NCI-H748 (cell line): Measurements from ENCODE around the gene LRP2BP.
"Not testable (repeated sequence)": the region's sequence is repeated elsewhere in the genome, so short reads cannot be mapped to it uniquely, and the experiment has no call there.

Experiments used
- DNase-seq: peaks from one replicate; lab custom pipeline; 2025; ENCODE audit not compliant: unreplicated experiment; lab: John Stamatoyannopoulos, UW

Gene LRP2BP

DNA sequence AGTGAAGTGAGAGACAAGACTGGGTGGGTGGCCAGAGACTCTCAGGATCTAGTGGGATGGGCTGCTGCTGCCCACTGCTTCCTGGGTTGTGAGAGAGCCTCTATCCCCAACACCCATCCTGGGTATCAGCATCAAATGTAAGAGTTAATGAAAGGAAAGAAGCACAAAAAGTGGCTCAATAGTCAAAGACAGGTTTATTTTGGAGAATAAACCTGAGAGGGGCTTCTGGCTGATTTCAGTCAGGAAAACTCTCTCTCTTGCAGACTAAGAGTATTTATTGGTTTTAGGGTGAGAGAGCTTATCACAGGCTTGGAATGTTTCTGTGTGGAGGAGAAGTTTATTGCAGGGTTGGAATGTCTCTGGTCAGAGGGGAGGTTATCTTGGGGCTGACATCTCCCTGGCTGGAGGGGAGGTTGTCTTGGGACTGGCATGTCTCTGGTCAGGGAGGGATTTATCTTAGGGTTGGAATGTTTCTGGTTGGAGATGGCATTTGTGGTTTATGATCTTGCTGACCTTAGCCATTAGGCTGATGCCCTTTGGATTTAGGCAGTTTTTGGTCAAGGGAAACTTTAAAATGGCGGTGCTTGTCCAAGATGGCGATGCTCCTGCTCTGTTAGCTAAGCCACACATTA, 65.7 kb downstream of the LRP2BP start:
- not testable (repeated sequence) for DNase-seq

DNA sequence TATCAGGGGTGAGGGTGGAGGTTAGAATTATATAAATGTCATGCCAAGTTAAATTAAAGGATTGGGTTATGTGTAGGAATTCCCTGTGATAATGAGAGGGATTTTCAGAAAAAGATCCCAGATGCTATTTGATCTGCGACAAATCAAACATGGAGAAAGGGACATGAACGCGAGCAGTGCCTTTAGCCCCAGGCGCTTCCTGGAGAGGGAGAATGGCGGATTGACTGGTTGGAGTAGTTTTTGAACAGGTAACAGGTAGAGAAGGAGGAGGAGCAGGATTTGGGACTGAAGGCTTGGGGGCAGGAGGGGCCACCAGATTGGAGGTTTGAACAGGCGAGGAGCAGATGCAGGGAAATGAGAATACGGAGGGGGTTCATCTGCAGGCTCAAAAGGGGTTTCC, 67.1 kb downstream of the LRP2BP start:
- no peak for DNase-seq

DNA sequence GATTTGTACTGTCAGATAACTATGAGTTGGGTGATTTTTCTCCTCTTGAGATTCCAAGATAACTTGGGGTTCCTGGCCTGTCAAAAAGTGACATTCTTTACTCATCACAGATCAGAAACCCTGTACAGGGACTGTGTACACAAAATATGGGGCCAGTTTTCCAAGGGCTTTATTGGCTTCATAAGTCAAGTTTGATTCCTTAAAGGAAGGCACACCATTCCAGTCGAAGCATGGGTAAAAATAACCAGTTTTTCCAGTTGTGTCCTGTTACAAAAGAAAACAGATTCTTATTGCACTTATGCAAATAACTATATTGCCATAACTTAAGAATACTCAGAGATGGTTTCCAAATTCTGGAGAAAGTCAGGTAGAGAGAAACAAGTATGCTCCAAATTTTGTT, 70.0 kb downstream of the LRP2BP start:
- DNase-seq: not testable (repeated sequence)

DNA sequence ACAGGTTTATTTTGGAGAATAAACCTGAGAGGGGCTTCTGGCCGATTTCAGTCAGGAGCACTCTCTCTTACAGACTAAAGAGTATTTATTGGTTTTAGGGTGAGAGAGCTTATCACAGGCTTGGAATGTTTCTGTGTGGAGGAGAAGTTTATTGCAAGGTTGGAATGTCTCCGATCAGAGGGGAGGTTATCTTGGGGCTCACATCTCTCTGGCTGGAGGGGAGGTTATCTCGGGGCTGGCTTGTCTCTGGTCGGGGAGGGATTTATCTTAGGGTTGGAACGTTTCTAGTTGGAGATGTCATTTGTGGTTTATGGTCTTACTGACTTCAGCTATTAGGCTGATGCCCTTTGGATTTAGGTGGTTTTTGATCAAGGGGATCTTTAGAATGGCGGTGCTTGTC, 71.4 kb downstream of the LRP2BP start:
- not testable (repeated sequence) for DNase-seq

DNA sequence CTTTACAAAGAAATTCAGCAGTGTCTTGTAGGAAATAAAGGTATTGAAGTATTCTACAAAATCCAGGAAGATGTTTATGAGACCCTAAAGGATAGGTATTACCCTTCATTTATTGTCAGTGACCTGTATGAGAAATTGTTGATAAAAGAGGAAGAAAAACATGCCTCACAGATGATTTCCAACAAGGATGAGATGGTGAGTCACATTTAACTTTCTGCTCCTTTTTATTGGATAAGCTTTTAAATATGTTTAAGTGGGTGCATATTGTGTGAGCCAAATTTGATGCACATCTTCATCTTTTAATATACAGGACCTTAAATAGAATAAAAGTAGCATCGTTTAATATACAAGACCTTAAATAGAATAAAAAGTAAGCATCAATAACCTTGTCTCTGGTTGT, 72.1 kb downstream of the LRP2BP start:
- DNase-seq: no peak

DNA sequence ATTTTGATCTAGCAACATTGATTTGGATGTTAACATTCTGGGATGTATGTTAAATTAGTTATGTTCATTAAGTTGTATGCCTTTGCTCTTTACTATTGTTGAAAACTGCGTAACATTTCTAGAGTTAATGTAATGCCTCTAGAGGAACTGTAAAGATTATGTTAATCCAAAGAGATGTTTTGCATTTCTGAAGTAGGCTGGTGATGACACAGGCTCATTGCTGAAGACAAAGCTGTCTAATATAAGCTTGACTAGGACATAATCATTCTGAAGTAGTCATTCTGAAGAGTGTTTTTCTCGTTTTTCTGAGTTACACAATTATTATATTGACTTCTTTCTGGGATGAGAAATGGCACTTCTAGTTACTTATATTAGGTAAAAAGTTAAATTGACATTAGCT, 72.9 kb downstream of the LRP2BP start:
- no peak for DNase-seq

DNA sequence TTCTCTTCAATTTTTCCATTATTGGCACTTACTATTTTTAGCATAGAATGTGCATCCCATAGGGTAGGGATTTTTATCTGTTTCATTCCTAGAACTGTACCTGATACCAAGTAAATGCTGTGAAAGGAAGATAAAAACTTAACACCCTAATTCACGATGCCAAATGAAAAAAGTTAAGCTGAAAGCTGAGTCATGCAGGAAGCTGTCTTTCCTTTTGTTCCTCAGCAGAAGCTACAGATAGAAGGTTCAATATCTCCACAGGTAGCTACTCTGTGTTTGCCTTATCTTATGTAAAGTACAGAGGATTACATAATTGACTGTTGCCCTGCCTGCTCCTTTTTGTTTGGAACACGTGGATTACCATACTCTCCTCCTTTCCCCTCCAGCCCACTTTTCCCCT, 77.0 kb downstream of the LRP2BP start:
- peak; percentile 83 for DNase-seq

DNA sequence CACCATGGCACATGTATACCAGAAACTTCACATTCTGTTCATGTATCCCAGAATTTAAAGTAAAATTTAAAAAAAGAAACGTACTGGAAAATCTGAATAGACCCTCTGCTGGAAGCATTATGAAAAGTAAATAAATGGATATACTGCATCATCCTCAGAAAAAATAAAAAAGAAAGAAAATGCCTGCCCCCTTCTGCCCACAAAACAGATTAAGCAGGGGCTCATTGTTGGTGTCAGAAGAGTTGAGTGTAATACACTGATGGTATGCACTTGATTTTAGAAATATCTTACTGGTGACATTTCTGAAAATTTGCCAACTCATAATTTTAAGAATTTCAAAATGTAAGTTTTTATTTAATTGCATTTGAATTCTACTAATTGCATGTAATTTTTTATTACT, 77.8 kb downstream of the LRP2BP start:
- DNase-seq: no peak

DNA sequence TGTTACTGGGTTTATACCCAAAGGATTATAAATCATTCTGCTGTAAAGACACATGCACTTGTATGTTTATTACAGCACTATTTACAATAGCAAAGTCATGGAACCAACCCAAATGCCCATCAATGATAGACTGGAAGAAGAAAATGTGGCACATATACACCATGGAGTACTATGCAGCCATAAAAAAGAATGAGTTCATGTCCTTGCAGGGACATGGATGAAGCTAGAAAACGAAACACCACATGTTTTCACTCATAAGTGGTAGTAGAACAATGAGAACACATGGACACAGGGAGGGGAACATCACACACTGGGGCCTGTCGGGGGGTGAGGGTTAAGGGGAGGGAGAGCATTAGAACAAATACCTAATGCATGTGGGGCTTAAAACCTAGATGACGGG, 78.3 kb downstream of the LRP2BP start:
- DNase-seq: not testable (repeated sequence)
